ENCODE data around the gene KLHL8. TPM values are rescaled to one million over a fixed set of nuclear protein-coding genes. Genes with fewer than 3 reads are reported as not detected.
"Not testable (repeated sequence)": the region's sequence is repeated elsewhere in the genome, so short reads cannot be mapped to it uniquely, and the experiment has no call there.

Gene KLHL8
- total and polyA plus RNA-seq, 12 donors: 2.1 to 14.8 (median 8.9) TPM

DNA sequence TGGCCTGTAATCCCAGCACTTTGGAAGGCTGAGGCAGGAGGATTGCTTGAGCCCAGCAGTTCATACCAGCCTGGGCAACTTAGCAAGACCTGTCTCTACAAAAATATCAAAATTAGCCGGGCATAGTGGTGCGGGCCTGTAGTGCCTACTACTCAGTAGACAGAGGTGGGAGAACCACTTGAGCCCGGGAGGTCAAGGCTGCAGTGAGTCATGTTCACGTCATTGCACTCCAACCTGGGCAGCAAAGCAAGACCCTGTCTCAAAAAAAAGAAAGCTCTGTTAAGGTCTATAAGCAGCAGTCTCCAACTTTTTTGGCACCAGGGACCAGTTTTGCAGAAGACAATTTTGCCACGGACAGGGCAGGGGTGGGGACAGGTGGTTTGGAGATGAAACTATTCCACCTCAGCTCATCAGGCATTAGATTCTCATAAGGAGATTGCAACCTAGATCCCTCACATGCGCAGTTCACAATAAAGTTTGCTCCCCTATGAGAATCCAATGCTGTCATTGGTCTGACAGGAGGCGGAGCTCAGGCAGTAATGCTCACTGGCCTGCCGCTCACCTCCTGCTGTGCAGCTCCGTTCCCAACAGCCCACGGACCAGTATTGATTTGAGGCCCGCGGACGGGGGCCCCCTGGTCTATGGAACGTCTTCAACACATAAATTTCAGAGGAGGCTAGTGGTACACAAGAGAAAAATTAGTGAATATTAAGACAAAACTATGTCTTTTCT is 67.9 kb downstream of the KLHL8 start:
- no peak overlapping the region for H3K4me3 ChIP-seq
- DNase-seq: peak in 3 of 7 donors; percentile 11 to 26 (median 20)
- no peak overlapping the region for H3K27ac ChIP-seq
- H3K9me3 ChIP-seq (replicated peaks in 1 of 3): no peaks in the 10 kb centered on the region
- WGBS, 4 donors: 68 to 75% (median 74%) methylated on average over 14 of the region's 14 CpGs
- intact Hi-C loops (cut with DNase I): loop anchor here in 1 of 2 donors (5.0 kb wide), 1 partner anchor 80 kb away; no protein-coding TSS in a partner anchor
- no peaks in the 10 kb centered on the region for H3K4me1 ChIP-seq (replicated peaks in 1 of 2)
- H3K36me3 ChIP-seq (replicated peaks in 1 of 2): no peaks in the 10 kb centered on the region
- no peaks in the 10 kb centered on the region for H3K27me3 ChIP-seq
- TF ChIP-seq, protein P1, sequence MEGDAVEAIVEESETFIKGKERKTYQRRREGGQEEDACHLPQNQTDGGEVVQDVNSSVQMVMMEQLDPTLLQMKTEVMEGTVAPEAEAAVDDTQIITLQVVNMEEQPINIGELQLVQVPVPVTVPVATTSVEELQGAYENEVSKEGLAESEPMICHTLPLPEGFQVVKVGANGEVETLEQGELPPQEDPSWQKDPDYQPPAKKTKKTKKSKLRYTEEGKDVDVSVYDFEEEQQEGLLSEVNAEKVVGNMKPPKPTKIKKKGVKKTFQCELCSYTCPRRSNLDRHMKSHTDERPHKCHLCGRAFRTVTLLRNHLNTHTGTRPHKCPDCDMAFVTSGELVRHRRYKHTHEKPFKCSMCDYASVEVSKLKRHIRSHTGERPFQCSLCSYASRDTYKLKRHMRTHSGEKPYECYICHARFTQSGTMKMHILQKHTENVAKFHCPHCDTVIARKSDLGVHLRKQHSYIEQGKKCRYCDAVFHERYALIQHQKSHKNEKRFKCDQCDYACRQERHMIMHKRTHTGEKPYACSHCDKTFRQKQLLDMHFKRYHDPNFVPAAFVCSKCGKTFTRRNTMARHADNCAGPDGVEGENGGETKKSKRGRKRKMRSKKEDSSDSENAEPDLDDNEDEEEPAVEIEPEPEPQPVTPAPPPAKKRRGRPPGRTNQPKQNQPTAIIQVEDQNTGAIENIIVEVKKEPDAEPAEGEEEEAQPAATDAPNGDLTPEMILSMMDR (IDR thresholded peaks at IDR 0.05): no peak
- TF ChIP-seq POLR2A (IDR thresholded peaks at IDR 0.05): no peak

DNA sequence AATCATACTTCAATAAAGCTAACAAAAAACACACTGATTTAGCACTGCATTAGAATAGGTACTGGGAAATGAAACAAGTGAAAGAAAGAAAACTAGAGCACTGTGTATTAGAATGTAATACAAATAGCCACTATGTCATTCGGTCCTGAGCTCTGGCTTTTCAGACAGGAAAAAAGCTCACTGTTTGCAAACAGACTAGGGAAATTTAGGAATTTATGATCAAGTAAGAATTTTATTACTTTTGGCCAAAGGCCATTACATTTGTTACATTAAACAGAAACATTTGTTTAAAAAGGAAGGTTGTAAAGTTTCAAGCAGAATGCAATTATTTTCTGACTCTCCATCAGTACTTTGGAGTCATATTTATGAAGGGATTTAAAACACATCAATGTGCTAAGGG is 68.7 kb downstream of the KLHL8 start:
- Histone ChIP-seq H3K4me3 (no peak overlapping the region), H3K4me1 (replicated peaks in 1 of 2) (no peaks in the 10 kb centered on the region), H3K27me3 (no peaks in the 10 kb centered on the region), H3K27ac (no peak overlapping the region), H3K36me3 (replicated peaks in 1 of 2) (no peaks in the 10 kb centered on the region), H3K9me3 (replicated peaks in 1 of 3) (no peaks in the 10 kb centered on the region)
- intact Hi-C loops (cut with DNase I): loop anchor here in 1 of 2 donors (5.0 kb wide), 1 partner anchor 81 kb away; no protein-coding TSS in a partner anchor
- WGBS, 4 donors: 61 to 77% (median 65%) methylated on average over 1 of the region's 1 CpG
- no peak for DNase-seq
- TF ChIP-seq, protein P1 (IDR thresholded peaks at IDR 0.05): no peak
- no peak for TF ChIP-seq POLR2A (IDR thresholded peaks at IDR 0.05)

DNA sequence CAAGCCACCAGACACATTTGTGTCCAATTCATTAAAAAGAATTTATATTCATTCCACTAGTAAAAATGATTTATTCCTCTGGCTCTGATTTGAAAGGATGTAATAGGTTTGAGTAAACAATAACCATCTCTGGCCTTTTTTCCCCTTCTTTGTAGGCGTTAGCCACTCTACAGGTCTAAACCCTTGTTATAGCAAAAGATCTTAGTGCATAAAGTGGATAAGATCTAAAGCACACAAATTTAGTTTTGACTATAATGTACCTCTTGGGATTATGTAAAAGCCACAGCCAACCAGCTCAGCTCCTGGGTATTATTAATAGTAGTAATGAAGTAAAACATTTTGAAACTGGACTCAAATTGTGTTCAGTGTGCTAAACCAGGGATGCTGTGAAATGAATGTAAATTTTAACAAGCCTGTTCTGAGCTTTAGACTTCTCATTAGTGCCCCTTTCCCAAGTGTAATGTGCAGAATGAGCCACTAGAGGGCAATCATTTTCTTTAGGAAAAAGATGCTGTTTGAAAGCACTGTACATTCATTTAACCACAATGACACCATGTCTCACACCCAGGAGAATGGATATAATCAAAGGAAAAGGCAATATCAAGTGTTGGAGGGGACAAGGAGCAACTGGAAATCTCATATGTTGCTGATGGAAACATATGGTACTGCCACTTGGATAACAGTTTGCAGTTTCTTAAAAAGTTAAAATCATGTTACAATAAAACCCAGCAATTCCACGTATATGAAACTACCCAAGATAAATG is 69.7 kb downstream of the KLHL8 start:
- no peak overlapping the region for H3K4me3 ChIP-seq
- WGBS, 4 donors: 35 to 44% (median 41%) methylated on average over 2 of the region's 2 CpGs
- no peaks in the 10 kb centered on the region for H3K27me3 ChIP-seq
- no peak overlapping the region for H3K27ac ChIP-seq
- no peaks in the 10 kb centered on the region for H3K4me1 ChIP-seq (replicated peaks in 1 of 2)
- H3K9me3 ChIP-seq (replicated peaks in 1 of 3): no peaks in the 10 kb centered on the region
- intact Hi-C loops (cut with DNase I): loop anchor here in 1 of 2 donors (5.0 kb wide), 1 partner anchor 82 kb away; no protein-coding TSS in a partner anchor
- peak; percentile 33 to 77 (median 67) for DNase-seq
- H3K36me3 ChIP-seq (replicated peaks in 1 of 2): no peaks in the 10 kb centered on the region
- TF ChIP-seq, protein P1 (IDR thresholded peaks at IDR 0.05): peak; percentile 86 to 95 (median 91)
- TF ChIP-seq POLR2A (IDR thresholded peaks at IDR 0.05): no peak

DNA sequence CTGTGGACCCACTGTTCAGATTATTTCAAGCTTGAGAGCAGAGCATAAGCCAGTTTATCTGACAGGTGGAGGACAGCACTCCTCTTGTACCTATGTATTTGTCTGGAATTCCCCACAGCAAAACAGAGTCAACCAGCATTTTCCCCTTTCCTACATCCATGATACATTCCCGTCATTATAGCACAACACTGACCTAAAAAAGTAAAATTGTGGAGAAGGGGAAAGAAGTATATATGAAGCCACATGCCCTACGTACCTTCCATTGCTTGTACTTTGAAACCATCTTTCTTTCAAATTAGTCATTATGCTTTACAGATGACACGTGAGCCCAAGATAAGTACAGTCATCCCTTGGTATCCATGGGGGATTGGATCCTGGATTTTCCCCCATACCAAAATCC is 73.3 kb downstream of the KLHL8 start:
- no peak overlapping the region for H3K27ac ChIP-seq
- intact Hi-C loops (cut with DNase I): loop anchor here in 1 of 2 donors (5.0 kb wide), 1 partner anchor 85 kb away; no protein-coding TSS in a partner anchor
- WGBS, 4 donors: 87 to 92% (median 89%) methylated on average over 3 of the region's 3 CpGs
- H3K4me1 ChIP-seq (replicated peaks in 1 of 2): no peaks in the 10 kb centered on the region
- no peaks in the 10 kb centered on the region for H3K9me3 ChIP-seq (replicated peaks in 1 of 3)
- no peak for DNase-seq
- no peak for TF ChIP-seq POLR2A (IDR thresholded peaks at IDR 0.05)
- TF ChIP-seq, protein P1 (IDR thresholded peaks at IDR 0.05): no peak
- no peaks in the 10 kb centered on the region for H3K36me3 ChIP-seq (replicated peaks in 1 of 2)
- no peak overlapping the region for H3K4me3 ChIP-seq
- H3K27me3 ChIP-seq: no peaks in the 10 kb centered on the region

DNA sequence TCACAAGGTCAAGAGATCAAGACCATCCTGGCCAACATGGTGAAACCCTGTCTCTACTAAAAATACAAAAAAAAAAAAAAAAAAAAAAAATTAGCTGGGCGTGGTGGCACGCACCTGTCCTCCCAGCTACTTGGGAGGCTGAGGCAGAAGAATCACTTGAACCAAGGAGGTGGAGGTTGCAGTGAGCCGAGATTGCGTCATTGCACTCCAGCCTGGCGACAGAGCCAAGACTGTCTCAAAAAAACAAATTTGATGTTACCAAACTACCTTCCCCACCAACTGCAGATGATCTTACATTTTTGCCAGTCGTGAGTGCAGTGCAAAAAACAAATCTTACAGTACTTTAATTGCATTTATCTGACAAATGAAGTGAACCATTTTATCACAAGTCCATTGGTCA is 74.5 kb downstream of the KLHL8 start:
- not testable (repeated sequence) for H3K9me3 ChIP-seq (replicated peaks in 1 of 3); H3K36me3 ChIP-seq (replicated peaks in 1 of 2); H3K4me1 ChIP-seq (replicated peaks in 1 of 2); DNase-seq; H3K4me3 ChIP-seq; H3K27me3 ChIP-seq; H3K27ac ChIP-seq
- intact Hi-C loops (cut with DNase I): loop anchor here in 1 of 2 donors (5.0 kb wide), 1 partner anchor 86 kb away; no protein-coding TSS in a partner anchor
- 93 to 98% (median 96%) methylated on average over 6 of the region's 6 CpGs for WGBS, 4 donors

All from adrenal gland (tissue), 12 donors.